Left ventricle myocardium superior (tissue), 1 donor: ENCODE measurements around the gene POLR2J3. TPM values are rescaled to one million over a fixed set of nuclear protein-coding genes. Genes with fewer than 3 reads are reported as not detected.
A peak's percentile ranks its signal among the peaks of the same experiment; 100 is the strongest.
"Not testable (repeated sequence)": the region's sequence is repeated elsewhere in the genome, so short reads cannot be mapped to it uniquely, and the experiment has no call there.

Experiments used
- ATAC-seq: fragments of 200-7000 bp; cut with Tn5 transposase; one replicate; pipeline ENCODE4 v1.9.1; 2020; ENCODE audit warnings: mild to moderate bottlenecking, moderate library complexity
- DNase-seq: peaks from one replicate; pipeline ENCODE4 v3.0.0-alpha.2; 2020
- intact Hi-C: fragments of 100-400 bp; cut with micrococcal nuclease; formaldehyde crosslinking; loops from one replicate; pipeline ENCODE4 v1.11.0; 2022
- total RNA-seq: library from RNA; stranded (reverse); fragmentation: NEBNext Ultra II Directional; extraction: Animal tissue kit (Norgen Biotek cat#: 25700); gene quantifications from one replicate; pipeline ENCODE4 v1.2.1, GENCODE V29; 2021
- donor health status: DM: no; HTN: yes; CAD: no; lungs with severe emphysema.

POLR2J3 gene
- total RNA-seq, 1 donor from 2014 or later: 11.1 TPM

- DNase-seq, intact Hi-C loops: not testable (repeated sequence)
- peak; percentile 60 for ATAC-seq
Observed at GRCh38 chr7:102593637-102594334, 21.4 kb upstream of the POLR2J3 start.

DNA sequence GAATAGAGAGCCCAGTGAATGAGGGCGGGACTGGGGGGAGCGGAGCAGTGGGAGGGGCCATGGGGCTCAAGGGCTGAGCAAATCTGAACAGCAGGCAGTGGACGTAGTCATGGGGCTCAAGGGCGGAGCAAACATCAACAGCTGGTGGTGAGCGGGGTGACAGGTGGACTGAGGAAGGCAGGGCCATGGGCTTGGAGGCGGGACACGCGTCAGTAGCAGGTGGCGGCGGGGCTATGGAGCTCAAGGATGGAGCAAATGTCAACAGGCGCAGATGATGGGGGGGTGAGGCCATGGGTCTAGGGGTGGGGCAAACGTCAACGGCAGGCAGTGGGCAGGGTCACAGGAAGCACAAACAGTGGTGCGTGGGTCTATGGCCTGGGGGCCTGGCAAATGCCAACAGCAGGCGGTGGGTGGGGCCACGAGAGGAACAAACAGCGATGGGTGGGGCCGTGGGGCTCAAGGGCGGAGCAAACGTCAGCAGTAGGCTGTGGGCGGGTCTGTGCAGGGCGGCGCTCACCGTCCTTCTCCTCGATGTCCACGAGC lies 20.2 kb upstream of the POLR2J3 start:
- intact Hi-C loops: not testable (repeated sequence)
- DNase-seq (peak; percentile 35), ATAC-seq (peak; percentile 89)

DNA sequence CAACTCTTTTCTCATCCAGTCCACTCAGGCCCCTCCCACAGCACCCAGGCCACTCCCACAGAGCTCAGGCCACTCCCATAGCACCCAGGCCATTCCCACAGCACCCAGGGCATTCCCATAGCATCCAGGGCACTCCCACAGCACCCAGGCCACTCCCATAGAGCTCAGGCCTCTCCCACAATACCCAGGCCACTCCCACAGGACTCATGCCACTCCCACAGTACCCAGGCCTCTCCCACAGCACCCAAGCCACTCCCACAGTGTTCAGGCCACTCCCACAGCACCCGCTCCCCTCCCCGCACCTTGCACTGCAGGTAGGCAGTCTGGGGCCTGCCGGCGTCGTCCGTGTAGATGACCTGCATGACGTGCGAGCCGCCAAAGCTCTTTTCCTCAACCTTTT lies 17.5 kb upstream of the POLR2J3 start:
- peak; percentile 7 for ATAC-seq
- DNase-seq, intact Hi-C loops: not testable (repeated sequence)

GRCh38 chr7:102583495-102583894 lies 11.1 kb upstream of the POLR2J3 start:
- ATAC-seq, DNase-seq, intact Hi-C loops: not testable (repeated sequence)

DNA sequence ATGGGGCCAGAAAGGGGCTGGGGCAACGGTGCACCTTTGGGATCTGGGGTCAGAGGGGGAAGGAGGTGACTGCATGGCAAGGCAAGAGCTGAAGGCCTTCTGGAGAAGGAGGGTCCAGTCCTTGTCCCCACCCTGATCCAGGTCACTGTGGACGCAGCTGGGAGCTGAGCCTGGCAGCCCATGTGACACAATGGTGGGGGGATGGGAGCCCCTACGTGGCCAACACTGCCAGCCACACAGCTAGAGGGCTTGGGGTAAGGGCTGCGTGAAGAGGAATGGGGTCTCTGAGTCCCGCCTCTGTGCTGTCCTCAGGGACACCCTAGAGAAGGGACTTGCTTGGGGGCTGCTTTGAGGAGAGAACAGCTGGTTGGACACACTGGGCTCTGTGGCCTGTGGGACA lies 9.3 kb upstream of the POLR2J3 start:
- ATAC-seq: not testable (repeated sequence)

GRCh38 chr7:102578486-102578885 lies 6.1 kb upstream of the POLR2J3 start:
- intact Hi-C loops, DNase-seq: not testable (repeated sequence)
- peak; percentile 3 for ATAC-seq

More for the DNA sequence above, 9.3 kb upstream of the POLR2J3 start:
- DNase-seq, intact Hi-C loops: not testable (repeated sequence)

- DNase-seq, intact Hi-C loops, ATAC-seq: not testable (repeated sequence)
Observed at GRCh38 chr7:102577315-102578240, 5.2 kb upstream of the POLR2J3 start.

- ATAC-seq, intact Hi-C loops, DNase-seq: not testable (repeated sequence)
Observed at GRCh38 chr7:102576363-102576762, 4.0 kb upstream of the POLR2J3 start.

DNA sequence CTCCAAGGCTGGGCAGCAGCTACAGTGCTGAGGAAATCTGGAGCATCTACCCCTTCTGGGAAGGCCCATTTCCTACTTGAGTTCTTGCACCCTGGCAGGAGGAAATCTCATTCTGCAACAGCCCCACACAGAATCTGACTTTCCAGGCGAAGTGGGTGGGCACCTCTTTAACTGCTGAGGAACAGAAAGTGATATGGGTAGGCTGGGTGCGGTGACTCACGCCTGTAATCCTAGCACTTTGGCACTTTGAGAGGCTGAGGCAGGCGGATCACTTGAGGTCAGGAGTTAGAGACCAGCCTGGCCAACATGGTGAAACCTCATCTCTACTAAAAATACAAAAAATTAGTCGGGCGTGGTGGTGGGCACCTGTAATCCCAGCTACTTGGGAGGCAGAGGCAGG lies 2.2 kb upstream of the POLR2J3 start:
- intact Hi-C loops, DNase-seq, ATAC-seq: not testable (repeated sequence)

GRCh38 chr7:102568620-102569019 lies 3.8 kb downstream of the POLR2J3 start:
- ATAC-seq, intact Hi-C loops: not testable (repeated sequence)
- peak; percentile 27 for DNase-seq

- intact Hi-C loops, DNase-seq: not testable (repeated sequence)
- peak; percentile 35 for ATAC-seq
Observed at GRCh38 chr7:102550808-102551422, 21.5 kb downstream of the POLR2J3 start, which contains the start of gene SPDYE2. Gene SPDYE2, plus strand, starts transcription at chr7:102551226. Its CDS starts 2,030 bp downstream, at chr7:102553256.

GRCh38 chr7:102546353-102546752 lies 26.0 kb downstream of the POLR2J3 start:
- ATAC-seq, intact Hi-C loops: not testable (repeated sequence)
- peak; percentile 9 for DNase-seq

DNA sequence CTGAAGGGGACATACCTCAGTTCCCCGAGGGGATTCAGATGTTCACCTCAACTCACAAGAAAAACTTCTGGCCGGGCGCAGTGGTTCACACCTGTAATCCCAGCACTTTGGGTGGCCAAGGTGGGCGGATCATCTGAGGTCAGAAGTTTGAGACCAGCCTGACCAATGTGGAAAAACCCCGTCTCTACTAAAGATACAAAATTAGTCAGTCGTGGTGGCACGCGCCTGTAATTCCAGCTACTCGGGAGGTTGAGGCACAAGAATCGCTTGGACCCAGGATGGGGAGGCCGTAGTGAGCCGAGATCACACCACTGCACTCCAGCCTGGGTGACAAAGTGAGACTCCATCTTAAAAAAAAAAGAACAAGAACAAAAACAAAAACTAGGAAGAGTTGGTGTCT lies 27.1 kb downstream of the POLR2J3 start:
- ATAC-seq, intact Hi-C loops, DNase-seq: not testable (repeated sequence)

DNA sequence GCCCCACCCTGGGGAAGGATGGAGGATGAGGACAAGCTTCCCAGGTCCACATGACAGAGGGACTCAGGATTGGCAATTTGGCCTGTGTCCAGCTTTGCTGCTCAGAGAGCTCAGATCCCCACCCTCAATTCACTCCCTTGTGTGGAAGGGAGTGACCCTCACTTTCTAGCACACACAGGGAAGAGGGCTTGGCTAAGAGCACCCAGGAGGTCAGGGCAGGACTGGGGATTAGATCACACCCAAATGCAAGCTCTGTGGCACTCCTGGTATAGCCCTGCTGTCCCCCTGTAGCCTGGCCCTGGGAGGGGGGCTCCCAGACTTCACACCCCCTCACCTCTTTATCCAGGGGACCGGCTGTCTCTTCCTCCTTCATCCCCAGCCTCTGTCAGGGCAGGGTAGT lies 28.0 kb downstream of the POLR2J3 start:
- intact Hi-C loops, DNase-seq: not testable (repeated sequence)
- peak; percentile 4 for ATAC-seq

DNA sequence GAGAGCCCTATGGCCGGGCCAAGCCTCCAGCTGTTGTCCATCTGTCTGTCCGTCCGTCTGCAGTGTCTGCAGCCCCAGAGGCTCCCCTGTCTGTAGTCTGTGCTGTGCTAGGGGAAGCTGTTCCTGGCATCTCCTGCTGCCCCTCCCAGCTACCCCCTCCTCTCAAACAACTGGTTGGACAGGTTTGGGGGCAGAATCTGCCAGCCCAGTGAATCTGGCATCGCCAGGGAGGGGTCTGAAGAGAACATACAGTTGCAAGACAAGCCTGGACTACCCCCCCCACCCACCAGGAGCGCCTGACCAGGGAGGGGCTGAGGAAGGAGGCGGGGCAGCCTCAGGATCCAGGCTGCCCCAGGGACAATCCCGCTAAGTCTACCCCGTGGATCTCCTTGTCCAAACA lies 28.8 kb downstream of the POLR2J3 start, which contains the start of gene UPK3BL2:
Gene UPK3BL2, minus strand, starts transcription at position 101 of the 400 bp plus-strand sequence. Its CDS starts 60 bp downstream, at position 41.
- peak; percentile 55 for ATAC-seq
- intact Hi-C loops, DNase-seq: not testable (repeated sequence)

DNA sequence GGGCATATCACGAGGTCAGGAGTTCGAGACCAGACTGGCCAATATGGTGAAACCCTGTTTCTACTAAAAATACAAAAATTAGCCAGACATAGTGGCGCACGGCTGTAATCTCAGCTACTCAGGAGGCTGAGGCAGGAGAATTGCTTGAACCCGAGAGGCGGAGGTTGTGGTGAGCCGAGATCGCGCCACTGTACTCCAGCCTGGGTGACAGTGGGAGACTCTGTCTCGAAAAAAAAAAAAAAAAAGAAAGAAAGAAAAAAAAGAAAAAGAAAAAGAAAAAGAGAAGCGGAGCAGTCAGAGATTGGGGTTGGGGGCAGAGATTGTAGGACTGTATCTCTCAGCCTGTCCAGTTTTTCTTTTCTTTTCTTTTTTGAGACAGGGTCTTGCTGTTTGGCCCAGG lies 29.6 kb downstream of the POLR2J3 start:
- ATAC-seq, intact Hi-C loops: not testable (repeated sequence)
- peak; percentile 26 for DNase-seq

- ATAC-seq, intact Hi-C loops: not testable (repeated sequence)
- DNase-seq: peak; percentile 20
Observed at GRCh38 chr7:102542083-102542482, 30.3 kb downstream of the POLR2J3 start.

- ATAC-seq, DNase-seq, intact Hi-C loops: not testable (repeated sequence)
Observed at GRCh38 chr7:102540604-102541003, 31.8 kb downstream of the POLR2J3 start.
